Stimulated activated CD8-positive, alpha-beta memory T cell treated with anti-CD3 and anti-CD28 coated beads, Interleukin-15, amount 100 ng/mL, for 48 hours (primary cell): ENCODE measurements around the gene SLC30A10.
"Not testable (repeated sequence)": the region's sequence is repeated elsewhere in the genome, so short reads cannot be mapped to it uniquely, and the experiment has no call there.

ENCODE experiments used
- DNase-seq, 2 donors: peaks; one replicate each; pipeline ENCODE4 v3.0.0-alpha.2; 2020; ENCODE audit warnings: low read depth in 2 of 2

SLC30A10 gene

DNA sequence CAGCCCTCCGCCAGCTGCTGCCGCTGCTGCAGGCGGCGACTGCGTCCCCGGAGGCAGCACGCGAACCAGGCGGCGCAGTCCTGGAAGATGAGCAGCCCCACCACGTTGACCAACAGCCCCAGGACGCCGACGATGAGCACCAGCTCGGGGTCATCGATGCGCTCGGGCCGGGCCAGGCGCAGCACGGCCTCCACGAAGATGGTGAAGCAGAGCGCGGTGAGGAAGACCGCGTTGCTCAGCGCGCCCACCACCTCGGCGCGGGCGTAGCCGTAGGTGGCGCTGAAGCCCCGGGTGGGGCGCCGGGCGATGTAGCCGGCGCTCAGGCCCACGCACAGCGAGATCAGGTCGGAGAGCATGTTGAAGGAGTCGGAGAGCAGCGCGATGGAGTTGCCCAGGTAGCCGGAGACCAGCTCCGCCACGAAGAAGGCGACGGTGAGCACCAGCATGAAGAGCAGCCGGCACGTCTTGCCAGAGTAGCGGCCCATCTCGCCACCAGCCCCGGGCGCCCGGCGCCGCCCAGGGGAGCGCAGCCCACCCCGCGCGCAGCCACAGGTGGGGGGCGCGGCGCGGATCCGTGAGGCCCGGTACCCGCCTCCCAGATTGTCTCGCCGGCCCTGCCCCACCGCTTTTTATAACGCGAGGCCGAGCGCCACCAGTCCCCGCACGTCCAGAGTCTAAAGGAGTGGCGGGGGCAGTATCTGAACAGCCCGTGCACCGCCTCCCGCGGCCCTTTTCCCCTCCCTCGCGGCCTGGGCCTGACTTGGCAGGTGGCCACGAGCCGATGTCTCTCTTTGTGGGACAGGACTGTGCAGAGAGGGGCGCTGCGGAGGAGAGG, at the start of gene SLC30A10:
Gene SLC30A10 (minus strand): TSS at position 602 of the 835 bp plus-strand sequence. CDS start 117 bp downstream, at position 485.
- DNase-seq, result no peak

- no peak for DNase-seq
Measured at GRCh38 chr1:219973213-219973612, 44.9 kb upstream of the SLC30A10 start.

- DNase-seq, result no peak
Measured at GRCh38 chr1:219967361-219967760, 39.0 kb upstream of the SLC30A10 start.

- no peak for DNase-seq
Measured at GRCh38 chr1:219966071-219966349, 37.7 kb upstream of the SLC30A10 start.

DNA sequence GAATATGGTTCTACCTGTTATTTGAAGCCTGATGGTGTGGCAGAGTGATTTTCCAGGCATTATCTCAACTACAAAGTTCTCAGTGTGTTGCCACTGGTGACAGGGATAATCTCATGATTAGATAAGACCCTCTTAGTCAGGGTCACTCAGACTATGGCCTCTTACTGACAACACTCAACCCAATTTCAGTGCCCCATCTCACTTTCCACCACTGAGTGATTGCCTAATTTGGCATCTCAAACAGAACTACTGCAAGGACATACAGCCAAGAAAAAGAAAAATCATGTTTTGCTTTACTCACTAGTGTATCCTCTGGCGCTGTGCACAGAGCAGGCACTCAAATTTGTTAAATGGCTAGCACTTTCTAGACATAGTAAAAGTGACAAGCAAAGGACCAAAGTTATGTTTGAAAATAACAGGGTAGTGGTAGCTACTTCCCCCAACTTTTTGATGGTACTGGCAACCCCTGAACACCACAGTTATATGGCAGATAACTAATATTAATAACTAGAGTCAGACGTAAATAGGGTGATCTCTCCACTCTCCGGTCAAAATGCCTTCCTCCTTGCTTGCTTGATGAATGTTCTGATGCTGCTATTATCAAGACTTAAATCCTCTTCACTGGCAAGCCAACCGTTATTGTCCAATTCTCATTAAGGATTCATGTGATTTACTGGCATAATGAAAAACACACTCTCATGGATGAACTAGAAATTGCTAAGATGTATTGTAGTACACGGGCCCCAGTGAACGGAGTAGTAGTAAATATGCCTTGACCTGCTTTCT, 37.1 kb upstream of the SLC30A10 start:
- DNase-seq, result no peak

DNA sequence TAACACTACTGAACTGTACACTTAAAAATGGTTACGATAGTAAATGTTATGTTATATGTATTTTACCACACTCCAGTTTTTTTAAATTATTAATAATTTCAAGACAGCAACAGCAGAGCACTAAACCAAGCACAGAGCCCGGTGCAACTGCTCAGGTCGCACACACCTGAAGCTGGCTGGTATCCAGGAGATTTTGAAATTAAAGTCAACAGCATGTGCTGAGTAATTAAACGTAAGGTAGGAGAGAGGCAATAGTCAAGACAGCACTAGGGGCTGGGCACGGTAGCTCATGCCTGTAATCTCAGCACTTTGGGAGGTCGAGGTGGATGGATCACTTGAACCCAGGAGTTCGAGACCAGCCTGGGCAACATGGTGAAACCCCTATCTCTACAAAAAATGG, 35.1 kb upstream of the SLC30A10 start:
- DNase-seq, result no peak

DNA sequence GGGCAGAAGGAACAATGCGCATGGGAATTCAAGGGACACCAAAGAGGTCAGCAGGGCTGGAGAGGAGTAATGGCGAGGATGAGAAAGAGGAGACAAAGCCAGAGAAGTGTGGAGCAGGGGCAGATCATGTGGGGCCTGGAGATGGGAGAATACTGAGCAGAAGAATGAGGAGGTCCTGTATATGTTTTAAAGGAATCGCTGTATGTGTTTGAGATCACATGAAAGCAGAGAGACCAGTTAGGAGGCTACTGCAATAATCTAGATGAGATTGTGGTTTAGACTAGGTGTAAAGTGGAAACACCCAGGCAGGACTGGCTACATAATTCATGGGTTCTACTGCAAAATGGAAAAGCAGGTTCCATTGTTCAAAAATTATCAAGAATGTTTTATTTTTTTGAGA, 33.3 kb upstream of the SLC30A10 start:
- no peak for DNase-seq

DNA sequence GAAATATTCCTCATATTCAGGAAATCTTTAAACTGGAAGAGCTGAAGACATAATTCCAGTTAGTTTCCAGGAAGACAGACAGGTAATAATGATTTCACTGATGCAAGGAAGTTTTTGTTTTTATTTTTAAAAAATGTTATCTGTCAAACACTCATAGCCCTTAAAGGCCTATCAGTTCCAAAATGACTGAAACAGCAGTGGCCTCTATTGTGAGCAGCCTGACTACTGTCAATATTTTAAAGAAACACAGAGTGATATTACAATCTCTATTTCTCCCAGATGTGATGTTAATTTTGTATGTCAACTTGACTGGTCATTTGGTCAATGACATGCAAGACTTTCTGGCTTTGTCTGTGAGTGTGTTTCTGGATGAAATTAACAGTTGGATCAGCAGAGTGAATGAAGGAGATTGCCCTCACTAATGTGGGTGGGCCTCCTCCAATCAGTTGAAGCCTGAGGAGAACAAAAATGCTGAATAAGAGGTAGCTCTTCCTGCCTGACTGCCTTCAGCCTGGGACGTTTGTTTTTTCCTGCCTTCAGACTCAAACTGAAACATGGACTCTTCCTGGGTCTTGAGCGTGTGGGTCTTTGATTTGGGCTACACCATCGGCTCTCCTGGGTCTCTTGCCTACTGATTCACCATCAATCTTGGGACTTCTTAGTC, 31.3 kb upstream of the SLC30A10 start:
- no peak for DNase-seq

- DNase-seq, result no peak
Measured at GRCh38 chr1:219958875-219959417, 30.6 kb upstream of the SLC30A10 start.

DNA sequence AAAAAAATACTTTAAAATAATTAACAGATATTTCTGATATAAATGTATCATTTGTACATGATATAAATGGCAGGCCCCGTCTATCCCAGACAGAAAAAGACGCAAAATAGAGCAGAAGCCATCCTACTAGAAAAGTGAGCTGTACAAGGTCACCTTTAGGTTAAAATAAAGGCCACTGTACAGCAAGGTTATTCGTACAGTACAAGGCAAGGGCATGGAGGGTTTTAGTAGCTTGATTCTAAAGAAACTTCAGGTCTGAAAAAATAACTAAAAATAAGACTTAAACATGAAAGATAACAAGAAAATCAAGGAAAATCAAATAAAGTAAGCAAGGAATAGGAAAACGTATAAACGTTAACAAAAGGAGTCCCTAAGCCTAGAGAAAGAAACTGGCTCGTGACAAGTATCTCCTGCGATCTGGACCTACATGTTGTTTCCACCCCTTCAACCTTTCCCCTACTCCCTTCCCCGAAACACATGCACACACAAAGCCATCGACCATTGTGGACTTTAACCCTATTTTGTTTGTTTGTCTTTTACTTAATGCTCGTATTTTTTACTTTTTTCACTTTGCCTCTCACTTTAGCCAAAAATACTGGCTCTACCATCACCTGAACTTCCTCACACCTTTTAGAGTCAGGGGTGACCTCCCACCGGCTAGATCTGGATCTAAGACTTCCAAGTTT, 26.5 kb upstream of the SLC30A10 start:
- no peak for DNase-seq

DNA sequence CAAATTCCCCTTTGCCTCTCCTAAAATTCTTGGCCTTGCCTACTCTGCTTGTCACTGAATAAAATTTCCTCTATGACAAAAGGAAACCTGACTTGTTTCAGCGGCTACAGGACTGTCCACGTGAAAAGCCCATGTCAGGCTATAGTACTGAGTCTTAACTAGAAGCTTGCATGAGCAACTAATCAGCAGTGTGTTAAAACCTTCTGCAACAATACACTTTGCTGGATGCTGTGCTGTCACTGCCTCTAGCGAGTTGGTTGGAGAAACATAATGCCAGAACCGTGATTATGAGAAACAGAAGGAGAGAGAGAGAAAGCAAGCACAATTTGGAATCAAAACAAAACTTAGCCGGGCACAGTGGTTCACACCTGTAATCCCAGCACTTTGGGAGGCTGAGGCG, 25.7 kb upstream of the SLC30A10 start:
- no peak for DNase-seq

DNA sequence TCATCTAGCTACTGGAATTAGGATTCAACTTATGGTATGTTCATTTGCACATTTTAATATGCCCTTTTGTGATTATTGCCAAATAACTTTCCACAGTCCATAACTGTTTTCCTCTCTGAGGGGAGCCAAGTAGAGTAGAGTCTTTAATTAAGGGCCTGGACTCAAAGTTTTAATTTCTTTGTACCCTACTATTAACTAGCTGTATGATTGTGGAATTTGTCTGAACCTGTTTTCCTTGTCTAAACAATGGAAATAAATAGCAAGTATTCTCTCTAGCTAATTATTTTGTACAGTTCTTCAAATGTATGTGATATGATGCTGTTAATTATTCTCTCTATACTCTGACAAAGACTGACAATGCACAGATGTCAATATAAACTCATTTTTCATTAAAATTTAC, 24.0 kb upstream of the SLC30A10 start:
- DNase-seq, result no peak

DNA sequence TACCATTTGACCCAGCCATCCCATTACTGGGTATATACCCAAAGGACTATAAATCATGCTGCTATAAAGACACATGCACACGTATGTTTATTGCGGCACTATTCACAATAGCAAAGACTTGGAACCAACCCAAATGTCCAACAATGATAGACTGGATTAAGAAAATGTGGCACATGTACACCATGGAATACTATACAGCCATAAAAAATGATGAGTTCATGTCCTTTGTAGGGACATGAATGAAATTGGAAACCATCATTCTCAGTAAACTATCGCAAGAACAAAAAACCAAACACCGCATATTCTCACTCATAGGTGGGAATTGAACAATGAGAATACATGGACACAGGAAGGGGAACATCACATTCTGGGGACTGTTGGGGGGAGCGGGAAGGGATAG, 20.9 kb upstream of the SLC30A10 start:
- not testable (repeated sequence) for DNase-seq

DNA sequence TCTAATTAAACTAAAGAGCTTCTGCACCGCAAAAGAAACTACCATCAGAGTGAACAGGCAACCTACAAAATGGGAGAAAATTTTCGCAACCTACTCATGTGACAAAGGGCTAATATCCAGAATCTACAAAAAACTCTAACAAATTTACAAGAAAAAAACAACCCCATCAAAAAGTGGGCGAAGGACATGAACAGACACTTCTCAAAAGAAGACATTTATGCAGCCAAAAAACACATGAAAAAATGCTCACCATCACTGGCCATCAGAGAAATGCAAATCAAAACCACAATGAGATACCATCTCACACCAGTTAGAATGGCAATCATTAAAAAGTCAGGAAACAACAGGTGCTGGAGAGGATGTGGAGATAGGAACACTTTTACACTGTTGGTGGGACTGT, 20.4 kb upstream of the SLC30A10 start:
- DNase-seq, result not testable (repeated sequence)

GRCh38 chr1:219945795-219946194, 17.4 kb upstream of the SLC30A10 start:
- DNase-seq, result no peak

DNA sequence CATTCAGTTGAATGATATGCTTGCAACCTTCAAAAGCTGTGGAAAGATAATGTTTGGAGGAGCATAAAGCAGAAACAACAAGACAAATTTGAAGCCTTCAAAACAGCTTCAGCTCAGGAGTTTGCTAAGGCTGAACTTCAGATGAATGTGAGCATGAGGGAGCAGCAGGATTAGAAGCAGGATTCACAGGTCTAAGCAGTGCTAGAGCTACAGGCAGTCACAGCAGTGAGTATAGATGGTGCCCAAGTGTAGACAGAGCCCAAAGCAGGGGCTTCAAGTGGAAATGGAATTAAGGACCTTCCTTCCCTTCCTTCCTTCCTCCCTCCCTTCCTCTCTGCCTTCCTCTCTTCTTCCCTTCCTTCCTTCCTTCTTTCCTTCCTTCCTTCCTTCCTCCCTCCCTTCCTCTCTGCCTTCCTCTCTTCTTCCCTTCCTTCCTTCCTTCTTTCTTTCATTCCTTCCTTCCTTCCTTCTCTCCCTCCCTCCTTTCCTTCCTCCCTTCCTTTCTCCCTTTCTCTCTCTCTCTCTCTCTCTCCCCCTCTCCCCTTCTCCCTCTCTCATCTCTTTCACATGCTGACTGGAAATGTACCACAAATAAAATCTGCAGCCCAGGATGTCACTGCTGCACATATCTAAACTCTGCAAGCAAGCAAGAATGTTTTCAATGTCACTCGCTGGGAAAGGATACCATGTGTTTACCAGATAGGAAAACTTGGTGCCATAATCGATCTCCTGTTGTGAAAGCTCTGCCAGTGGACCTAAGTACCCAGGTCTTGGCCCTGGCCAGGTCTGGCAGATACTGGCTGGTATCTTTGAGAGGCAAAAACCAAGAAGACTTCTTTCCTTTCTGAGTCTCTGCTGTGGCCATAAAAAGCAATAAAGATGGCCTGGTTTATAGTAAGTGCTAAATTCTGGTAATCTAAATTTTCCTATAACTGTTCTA, 13.1 kb upstream of the SLC30A10 start:
- DNase-seq, result no peak

- no peak for DNase-seq
Measured at GRCh38 chr1:219940707-219941106, 12.3 kb upstream of the SLC30A10 start.

DNA sequence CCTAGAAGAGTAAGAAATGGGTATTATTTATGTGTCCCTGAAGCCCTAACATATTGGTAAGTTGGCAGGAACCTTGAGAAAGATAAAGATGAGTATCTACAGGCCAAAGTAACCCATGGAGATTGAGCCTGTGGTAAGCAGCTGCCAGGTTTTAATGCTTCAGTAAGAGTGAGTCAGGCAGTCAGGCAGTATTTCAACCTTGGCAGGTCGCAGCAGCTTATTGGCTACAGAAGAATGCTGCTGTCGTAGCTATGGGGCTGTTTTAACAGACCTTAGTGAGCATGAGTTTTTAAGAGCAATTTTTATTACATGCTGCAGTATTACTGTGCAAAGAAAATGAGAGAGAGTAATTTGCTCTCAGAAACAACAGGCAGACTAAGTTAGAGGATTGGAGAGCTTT, 10.3 kb upstream of the SLC30A10 start:
- DNase-seq, result no peak

DNA sequence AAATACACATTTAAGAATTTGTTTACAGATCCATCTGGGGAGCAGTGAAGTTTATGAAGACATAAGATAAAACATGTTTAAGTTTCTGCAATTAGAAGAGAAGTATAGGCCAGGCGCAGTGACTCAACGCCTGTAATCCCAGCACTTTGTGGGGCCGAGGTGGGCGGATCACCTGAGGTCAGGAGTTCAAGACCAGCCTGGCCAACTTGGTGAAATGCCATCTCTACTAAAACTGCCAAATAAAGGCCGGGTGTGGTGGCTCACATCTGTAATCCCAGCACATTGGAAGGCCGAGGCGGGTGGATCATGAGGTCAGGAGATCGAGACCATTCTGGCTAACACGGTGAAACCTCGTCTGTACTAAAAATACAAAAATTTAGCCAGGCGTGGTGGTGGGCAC, 5.4 kb upstream of the SLC30A10 start:
- DNase-seq, result not testable (repeated sequence)

GRCh38 chr1:219931033-219931432, 2.7 kb upstream of the SLC30A10 start:
- no peak for DNase-seq

DNA sequence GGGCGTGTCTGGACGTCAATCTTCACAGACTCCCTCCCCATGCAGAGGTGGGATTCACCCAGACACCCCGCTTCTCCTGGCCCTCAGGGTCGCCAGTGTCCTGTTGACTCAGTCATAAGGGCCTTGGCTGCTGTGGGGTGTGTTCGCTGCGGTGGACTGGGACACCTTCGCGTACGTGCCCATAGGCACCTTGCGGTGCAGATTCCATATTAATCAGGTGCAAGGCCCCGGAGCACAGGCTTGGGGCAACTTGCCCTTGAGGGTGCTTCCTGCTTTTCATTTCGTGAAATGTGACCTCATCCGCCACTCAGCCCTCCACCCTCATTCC, 398 bp upstream of the SLC30A10 start:
- DNase-seq, result no peak
